ENCODE results near the gene HOXC9.

DNA sequence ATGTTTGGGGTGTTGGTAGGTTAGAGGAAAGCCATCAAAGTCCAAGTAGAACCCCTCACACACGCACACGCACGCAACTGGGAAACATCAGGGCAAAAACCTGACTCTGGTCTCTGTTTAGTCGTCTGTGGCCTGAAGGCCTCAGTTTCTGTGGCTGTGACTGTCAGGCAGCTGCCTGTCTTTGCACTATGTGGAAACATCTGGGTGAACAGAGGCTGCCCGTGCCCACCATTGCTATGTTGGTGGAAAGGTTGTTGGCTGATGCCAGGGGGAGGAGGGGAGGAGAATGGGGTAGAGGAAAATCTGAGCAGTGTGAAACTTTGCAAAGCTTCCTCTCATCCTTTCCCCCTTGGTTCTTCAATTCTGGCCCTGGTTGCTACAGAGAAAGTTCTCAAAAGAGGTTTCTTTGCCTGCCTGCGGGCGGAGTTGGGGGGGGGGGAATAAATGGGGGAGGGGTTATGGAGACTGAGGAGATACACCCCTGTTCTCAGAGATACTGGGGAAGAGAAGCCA lies 7.5 kb upstream of the HOXC9 start:
- no peak for TF ChIP-seq MAX (IDR thresholded peaks at IDR 0.05)
- TF ChIP-seq CTCF (IDR thresholded peaks at IDR 0.05; ENCODE audit: control extremely low read depth in 1 of 3, insufficient read depth in 1 of 3, low read depth in 1 of 3, low read length in 3 of 3): no peak
- no peak for TF ChIP-seq TBP (IDR thresholded peaks at IDR 0.05; ENCODE audit: low read depth, low read length)
- no peak for TF ChIP-seq TAF1 (IDR thresholded peaks at IDR 0.05; ENCODE audit: low read depth, low read length)
